T-helper 22 cell (primary cell): ENCODE results near the gene HS1BP3.

Source experiments
- DNase-seq: peaks from one replicate; pipeline ENCODE4 v3.0.0-alpha.2; 2020; ENCODE audit warnings: low read depth

HS1BP3 gene

GRCh38 chr2:20617081-20617575 is 33.8 kb downstream of the HS1BP3 start:
- no peak for DNase-seq

DNA sequence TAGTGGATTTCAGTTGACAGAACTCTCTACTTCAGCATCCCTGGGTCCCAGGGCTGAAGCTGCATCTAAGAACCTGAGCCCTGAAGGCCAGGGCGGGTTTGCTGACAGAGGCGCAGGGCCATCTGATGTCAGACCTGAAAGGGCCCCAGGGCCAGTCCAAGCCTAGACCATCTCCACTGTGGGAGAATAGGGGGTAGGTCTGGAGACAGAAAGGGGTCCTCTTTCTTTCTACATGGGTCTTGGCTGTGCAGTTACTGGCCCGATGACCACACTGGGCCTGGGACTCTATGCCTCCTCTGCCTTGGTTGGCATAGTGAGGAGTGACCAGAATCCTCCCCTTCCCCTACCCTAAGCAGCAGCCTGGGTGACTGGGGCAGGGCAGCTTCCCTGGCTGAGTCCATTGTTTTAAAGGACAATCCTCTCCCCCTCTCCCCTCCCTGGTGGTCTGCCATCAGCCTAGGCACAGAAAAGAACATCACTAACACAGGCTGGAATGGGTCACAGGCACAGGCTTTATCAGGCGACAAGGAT is 34.5 kb downstream of the HS1BP3 start:
- no peak for DNase-seq

DNA sequence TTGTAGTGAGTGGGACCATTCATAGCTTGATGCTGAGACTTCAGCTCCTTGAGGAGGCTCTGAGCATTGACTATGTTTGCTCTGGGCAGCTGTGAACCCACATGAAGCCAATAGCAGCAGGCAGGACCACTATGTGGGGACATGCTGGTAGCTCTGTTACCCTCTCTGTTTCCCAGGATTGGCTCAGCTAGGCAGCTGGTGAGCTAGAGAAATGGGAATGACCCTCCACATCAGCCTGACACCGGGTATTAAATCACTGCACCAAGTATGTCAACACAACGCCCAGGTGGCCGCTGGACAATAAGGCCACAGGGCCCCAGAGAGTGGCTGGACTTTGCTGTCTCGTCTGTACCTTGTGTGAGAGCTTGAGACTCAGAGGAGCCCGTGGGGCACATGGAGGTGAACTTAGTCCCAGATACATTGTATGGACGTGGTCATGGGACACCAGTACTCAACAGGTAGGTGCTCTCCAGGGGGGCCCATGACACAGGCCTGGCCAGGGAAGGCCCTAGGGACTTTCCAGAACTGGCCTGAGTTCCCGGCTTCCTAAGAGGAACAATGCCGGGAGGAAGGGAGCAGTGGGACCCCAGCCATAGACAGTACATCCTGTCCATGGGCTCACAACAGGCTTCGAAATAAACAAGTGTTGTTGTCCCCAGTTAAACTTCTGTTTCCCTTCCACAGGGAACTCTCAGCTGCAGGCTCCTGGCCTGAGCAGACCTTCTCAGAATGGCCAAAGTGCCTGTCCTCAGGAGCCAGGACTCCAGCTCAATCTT is 35.2 kb downstream of the HS1BP3 start:
- no peak for DNase-seq

- no peak for DNase-seq
Measured at GRCh38 chr2:20615068-20615465, 35.8 kb downstream of the HS1BP3 start.

DNA sequence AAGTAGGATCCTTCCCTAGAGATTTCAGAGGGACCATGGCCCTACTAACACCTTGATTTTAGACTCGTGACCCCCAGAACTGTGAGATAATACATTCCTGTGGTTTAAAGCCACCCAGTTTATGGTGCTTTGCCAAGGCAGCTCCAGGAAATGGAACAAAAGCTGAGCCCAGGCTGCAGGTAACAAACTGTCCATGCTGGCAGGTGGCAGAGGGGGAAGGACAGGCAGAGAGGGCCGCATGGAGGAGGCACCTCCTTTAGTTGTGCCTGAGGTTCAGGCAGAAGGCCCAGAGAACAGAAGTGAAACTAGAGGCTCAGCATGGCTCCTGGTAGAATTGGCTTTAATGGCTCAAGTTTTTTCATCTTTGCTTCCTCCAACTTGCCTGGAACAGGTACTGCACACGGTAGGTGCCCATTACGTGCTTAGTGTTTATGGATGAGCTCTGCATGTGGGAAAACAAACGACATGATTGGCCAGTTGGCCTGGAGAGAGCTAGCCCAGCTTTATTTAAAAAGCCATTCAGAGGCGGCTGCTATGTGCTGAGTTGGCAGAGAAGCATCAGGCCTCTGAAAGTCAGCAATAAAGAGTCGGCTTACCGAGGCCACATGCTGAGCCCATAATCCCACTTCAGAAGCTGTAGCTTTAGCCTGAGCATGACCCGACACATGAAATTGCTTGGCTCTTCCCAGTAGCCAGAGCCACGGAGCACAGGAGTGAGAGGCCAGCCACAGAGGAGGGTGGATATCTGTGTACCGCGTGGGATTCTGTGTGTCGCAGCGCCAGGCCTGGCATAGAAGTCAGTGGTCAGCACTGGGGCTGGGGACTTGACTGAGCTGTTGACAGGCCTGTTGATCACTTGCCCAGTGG is 36.5 kb downstream of the HS1BP3 start:
- DNase-seq = no peak

DNA sequence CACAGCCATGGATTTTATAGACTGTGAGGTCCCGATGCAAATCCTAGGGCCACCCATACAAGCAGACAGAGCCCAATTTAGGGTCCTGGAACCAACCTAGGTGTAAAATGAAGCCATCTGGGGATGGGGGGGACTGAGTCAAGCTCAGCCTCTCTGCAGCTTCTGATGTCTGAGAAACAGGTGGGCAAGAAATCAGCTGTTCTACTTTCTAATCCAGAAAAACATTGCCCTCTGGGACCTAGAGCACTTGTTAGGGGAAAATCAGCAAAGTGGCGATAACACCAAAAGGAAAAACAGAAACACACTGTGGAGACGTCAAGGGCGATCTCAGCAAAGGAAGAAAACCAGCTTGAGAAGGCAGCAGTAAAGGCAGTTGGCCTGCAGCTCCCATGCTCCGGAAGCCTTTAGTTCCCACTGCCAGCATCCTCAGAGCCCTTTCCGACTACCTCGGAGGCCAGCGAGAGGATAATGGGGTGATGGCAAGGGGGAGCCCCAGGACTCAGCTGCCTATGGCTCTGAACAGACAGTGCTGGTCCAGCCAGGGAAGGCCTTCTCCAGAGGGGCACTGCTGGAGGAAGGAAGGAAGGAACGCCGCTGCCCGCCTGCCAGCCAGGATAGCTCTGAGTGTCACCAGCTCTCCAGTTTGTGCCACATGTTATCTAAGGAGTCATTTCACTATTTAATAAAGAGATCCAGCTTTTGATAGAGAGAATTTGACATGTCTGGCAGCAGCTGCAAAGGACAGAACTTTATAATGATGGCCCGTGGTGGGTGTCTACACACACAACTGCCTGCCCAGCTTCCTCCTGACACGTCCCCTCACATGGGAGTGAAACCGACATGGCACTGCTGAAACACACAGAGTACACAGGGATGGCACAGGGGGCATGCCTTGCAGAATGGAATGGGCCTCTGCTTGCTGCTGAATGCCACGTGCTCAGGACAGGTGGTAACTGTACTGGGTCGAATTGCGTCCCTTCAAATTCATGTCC is 37.7 kb downstream of the HS1BP3 start:
- DNase-seq = no peak

- DNase-seq = no peak
Measured at GRCh38 chr2:20611844-20612356, 39.0 kb downstream of the HS1BP3 start.

DNA sequence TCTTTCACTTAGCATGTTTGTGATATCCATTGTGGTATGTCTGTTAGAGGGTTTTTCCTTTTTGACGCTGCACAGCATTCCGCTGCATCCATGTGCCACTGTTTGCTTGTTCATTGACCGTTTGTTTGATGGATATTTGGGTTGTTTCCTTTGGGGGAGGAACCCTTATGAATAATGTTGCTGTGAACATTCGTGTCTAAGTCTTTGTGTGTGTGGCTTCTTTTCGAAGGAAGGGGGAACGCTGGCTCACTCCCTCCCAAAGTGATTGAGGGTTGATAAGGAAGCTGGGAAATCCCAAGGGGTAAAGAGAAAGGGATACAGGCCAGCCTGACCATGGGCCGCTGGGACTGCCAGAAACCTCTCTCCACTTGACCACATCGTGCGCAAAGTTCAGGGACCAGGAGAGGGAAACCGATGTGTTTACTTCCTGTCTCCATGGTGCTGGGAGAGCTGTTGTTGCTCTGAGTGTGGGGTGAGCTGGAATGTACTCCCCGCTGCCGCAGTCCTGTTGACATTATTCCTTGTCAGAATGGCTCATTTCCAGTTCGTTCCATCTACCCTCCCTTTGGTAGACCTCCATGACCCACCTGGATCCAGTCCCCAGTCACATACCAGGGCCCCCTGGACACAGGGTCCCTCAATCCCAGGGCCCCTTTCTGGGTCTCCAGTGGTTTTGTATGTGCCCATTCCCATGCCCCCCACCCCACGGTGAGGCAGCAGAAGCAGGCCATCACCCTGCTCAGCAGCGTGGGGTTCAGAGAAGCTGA is 39.6 kb downstream of the HS1BP3 start:
- DNase-seq = no peak

GRCh38 chr2:20609995-20610357 is 40.9 kb downstream of the HS1BP3 start:
- DNase-seq = no peak

DNA sequence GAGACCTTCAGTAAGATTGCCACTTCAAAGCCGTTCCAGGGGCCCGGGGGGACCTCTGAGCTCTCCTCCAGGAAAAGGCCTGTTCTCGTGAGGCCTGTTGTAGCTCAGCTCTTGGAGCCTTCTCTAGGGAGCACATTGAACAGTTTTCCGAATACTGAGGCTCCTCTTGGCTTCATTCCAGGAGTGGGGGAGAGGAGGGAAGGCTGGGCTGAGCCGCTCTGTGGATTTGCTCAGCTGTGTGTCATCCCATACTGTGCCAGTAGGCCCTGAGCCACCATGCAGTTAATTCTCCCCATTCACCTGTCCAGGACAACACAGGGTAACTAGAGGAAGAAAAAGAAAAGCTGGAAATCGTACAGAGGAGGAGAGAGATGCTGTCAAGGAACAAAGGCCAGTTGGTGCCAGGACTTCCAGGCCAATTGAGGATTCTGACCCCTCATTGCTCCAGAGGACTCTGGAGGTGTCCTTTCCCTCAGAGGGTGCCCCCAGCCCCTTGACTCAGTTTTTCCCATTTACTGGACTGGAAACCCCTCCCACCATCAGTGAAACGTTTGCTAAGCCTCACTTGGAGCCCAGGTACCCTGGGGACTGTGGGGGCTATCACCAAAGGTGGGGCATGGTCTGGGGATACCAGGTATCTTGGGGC is 41.4 kb downstream of the HS1BP3 start:
- DNase-seq = no peak

DNA sequence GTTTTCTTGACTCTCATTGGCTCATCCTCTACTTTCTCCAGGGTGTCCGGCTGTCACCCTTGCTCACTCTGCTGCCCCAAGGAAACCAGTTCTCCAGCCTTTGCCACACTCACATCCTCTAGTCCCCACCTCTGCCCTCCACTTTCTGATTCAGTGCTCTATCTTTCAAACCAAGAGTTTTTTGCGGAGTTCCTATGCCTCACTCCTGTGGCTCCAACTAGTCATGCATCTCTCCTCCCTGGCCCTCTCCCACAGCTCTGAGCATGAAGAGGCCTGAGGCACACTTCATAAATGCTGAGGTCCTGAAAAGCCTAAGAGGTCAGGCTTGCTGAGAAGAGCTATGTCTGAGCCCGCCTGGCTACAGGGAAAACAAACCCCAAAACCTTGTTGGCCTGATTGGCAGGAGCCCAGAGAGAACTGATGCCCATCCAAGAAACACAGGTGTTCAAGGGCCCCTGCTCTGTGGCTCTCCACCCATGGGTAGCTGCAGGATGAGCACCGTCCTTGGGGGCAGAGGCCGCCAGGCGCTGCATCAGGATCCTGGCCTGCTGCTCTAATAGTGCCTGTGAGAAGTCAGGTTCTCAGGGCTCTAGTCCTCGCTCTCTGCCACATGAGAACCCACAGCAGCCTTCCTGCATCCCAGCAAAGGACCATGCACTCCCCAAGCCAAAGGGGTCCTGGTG is 42.1 kb downstream of the HS1BP3 start:
- no peak for DNase-seq

DNA sequence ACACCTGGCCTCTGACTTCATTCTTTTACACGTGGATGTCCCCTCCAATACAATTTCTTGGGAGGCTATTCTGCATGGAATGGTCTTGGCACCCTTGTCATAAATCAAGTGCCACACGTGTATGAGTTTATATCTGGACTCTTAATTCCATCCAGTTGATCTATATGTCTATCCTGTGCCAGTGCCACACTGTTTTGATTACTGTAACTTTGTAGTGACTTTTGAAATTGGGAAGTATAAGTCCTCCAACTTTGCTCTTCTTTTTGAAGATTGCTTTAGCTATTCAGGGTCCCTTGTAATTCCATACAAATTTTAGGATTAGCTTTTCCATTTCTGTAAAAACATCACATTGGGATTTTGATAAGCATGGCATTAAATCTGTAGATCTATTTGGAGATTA is 43.5 kb downstream of the HS1BP3 start:
- DNase-seq = no peak

DNA sequence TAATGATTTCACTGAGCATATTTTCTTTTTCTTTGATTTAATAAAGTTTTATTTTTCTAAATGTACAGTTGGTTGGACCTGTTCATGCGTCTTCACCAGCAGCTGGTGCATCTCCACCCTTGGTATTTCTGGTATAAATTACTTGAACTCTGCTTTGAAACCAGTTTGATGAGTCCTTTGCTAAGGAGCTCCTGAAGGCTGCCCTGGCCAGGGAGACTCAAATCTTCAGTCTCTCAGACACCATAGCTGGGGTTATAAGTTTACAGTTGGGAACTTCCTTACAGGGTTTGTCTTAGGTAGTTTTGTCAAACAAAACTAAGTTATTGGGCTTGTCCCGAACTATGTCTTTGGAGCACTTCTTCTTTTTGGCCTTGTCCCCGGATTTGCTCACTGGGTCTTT is 44.7 kb downstream of the HS1BP3 start:
- DNase-seq = no peak

DNA sequence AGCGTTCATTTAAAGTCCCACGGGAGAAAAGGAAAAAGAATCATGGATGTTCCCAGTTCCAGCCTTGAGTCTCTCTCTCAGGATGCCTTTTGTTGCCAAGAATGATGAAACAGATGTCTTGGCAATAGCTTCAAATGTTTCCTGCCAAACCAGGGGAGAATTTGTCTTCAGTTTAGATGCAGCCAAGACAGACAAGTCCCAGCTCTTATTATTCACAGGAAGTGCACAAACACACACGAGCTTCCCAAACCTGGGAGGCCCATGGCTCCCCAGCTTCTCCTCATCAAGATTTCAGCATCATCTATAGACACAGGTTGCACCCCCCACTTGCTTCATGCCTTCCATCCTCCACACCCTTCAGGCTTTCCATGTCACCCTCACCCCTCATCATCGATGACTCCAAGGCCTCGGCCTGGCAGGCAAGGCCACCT is 45.9 kb downstream of the HS1BP3 start:
- no peak for DNase-seq

DNA sequence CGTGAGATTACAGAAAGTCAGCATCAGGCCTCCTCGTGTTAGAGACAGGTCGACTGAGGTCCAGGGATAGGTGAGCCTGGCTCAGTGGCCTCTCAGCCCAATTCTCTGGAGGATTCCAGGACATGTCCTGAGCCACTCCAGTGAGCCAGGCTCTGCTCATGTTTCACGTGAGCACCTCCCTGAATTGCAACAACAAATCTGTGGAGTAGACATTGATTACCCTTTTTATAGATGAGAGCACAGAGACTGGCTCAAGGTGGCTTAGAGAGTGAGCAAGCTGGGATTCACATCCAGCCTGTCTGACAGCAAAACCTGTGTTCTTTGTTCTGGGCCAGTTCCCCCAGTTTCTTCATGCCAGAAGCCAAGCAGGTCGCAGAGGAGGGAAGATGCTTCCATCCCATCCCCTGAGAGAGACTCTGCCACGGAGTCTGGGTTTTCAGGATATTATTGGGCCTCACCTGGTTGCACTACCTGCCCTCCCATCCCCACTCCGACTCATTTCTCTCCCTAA is 46.4 kb downstream of the HS1BP3 start:
- DNase-seq = no peak

DNA sequence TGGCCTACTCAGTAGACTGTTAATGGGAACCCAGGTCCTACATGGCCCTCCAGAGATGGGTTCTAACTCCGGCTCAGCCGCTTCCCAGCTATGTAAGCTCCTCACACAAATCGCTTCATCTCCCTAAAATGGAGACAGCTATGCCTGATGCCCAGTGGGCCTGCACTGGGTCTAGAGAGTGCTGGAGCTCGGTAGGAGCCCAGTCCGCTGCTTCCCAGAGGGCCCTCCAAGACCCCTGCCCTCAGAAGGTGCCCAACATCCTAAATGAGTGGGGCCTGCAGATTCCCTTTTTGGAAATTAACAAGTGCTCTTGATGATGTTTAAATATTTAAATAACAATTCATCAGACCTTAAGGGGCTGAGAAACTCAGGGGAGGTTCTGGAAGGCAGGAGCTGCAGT is 47.1 kb downstream of the HS1BP3 start:
- no peak for DNase-seq

GRCh38 chr2:20602803-20603202 is 48.1 kb downstream of the HS1BP3 start:
- no peak for DNase-seq

- DNase-seq = no peak
Measured at GRCh38 chr2:20600756-20601325, 50.1 kb downstream of the HS1BP3 start.

DNA sequence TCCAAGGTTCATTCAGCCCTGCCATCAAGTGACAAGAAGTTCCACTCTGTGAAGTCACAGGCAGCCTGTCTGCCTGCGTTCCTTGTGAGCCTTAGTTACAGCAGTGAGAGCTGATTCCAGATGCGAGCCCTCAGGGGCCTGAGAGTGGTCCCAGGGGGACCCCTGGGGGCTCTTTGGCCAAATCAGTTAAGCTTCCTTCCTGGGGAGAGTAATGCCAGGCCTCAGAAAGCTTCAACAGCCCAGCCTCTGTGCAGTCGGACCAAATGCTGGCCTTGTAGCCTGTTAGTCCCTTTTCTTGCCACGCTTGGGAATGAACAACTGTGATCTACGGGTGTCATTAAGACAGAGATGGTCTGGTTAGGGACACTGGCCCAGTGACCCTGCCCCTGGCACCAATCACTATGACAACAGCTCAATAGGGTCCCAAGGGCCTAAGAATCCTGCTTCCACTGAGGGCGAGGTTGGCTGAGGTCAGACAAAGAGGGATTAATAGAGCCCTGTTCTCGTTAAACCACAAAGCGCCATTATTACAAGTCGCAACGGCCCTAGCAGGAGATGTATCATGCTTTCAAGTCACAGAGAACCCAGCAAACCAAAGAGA is 50.9 kb downstream of the HS1BP3 start:
- DNase-seq = no peak
